RKO (cell line): ENCODE data around the gene NDST4.

Experiments
- DNase-seq: peaks from one replicate; pipeline ENCODE4 v3.0.0-alpha.2; 2016; ENCODE audit warnings: low spot score

Gene NDST4

GRCh38 chr4:115113506-115114106 lies at the start of gene NDST4:
Gene NDST4 (minus strand): TSS chr4:115113620. CDS start chr4:115077036, 36,584 bp downstream.
- DNase-seq = peak; percentile 16

GRCh38 chr4:115159141-115159540 lies 45.7 kb upstream of the NDST4 start:
- no peak for DNase-seq

GRCh38 chr4:115158296-115158695 lies 44.9 kb upstream of the NDST4 start:
- DNase-seq = no peak

DNA sequence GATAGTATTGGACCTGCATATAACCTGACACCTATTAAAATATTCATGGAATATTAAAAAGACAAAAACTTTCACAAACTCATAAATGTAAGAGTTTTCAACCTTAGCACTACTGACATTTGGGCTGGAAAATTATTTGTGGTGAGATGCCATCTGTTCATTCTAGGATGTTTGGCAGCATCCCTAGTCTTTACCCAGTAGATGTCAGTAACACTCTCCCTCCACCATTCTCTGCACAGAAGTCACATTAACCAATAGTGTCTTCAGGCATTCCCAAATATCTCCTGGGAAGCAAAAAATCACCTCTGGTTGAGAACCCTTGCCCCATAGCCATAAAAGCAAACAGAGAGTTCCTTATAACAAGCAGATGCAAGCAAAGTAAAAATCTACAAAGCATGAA lies 41.4 kb upstream of the NDST4 start:
- peak; percentile 48 for DNase-seq

GRCh38 chr4:115152965-115153364 lies 39.5 kb upstream of the NDST4 start:
- no peak for DNase-seq

DNA sequence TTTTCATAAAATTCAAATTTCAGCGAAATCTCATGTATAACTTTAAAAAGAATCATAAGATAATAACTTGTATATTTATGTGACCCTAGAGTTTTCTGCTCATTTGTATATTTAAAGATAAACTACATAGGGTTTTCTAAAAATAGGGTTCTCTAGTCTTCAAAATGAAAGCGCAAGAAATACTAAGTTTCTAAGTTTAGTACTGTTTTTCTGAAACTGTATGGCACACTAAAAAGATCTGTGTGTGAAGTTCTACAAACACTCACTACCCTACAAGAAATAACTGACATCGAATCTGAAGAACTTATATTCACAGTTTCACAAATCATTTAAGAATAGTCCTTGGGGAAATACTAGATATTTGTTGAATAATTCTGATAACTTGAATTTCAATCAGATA lies 38.7 kb upstream of the NDST4 start:
- no peak for DNase-seq

DNA sequence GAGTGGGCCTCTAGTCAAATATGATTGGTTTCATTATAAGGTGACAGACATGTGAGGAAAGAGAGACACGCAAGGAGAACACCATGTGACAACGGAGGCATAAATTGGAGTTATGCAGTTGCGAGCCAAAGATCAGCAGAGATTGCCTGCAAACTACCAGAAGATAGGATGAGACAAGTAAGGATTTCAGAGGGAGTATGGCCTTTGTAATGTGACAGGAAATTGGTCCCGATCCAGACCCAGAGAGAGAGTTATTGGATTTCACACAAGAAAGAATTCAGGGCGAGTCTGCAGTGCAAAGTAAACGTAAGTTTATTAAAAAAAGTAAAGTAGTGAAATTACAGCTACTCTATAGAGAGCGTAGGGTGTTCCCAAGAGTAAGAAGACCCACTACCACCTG lies 35.7 kb upstream of the NDST4 start:
- no peak for DNase-seq

DNA sequence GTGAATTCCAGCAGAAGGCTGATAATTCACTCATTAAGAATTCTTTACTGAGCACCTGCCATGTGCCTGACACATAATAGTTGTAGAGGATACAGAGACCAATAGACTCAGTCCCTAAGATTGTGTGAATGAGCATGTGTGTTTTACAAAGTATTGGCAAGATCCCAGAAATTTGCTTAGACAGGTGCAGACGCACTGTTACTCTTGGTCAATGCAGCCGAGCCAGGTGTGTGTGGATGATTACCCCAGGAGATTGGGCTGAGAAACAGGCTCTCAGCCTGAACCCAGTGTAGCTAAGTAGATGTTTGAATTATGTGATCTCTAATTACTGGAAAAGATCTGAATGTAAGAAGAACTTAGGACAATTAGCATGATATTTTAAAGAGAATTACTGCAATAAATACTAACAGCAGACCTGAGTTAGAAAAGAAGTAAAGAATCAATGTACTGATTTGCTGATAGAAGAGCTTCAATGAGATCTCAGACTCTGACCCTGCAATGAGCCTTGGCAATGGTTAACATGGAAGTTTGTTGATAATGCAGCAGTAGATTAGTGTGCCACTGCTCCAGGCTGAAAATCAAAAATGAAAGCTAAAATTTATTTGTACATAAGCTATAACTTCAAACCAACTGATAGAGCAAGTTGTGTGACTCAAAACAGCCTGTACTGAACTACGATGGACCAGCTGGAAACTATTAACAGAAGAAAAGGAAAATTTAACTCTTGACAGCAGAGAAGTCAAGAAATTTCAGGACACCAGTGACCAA lies 32.2 kb upstream of the NDST4 start:
- no peak for DNase-seq

DNA sequence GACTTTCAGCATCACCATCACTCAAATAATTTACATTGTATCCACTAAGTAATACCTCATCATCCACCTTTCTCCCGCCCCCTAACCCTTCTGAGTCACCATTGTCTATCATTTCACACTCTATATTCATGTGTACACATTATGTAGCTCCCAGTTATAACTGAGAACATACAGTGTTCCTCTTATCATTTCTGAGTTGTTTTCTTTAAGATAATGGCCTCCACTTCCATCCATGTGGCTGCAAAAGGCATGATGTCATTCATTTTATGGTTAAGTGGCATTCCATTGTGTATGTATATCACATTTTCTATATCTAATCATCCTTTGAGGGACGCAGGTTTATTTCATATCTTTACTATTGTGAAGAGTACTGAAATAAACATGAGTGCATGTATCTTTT lies 14.6 kb upstream of the NDST4 start:
- DNase-seq = no peak

DNA sequence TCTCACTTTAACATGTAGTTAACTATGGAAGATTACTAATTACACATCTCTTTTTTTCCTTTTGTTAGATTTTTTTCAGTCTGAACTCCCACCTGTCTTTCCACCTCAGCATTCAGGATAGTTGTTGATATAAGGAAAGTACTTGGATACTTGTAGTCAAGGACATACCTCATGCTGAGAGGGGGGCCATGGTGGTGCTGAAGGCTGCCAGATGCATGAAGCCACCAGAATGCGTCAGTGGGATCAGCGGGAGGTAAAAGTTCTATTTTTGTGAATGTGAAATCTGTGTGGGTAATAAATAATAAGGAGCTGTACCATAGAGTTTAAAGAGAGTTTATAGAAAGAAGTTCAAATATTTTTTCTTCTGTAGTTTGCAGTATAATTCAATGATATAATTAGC lies 13.1 kb upstream of the NDST4 start:
- no peak for DNase-seq

DNA sequence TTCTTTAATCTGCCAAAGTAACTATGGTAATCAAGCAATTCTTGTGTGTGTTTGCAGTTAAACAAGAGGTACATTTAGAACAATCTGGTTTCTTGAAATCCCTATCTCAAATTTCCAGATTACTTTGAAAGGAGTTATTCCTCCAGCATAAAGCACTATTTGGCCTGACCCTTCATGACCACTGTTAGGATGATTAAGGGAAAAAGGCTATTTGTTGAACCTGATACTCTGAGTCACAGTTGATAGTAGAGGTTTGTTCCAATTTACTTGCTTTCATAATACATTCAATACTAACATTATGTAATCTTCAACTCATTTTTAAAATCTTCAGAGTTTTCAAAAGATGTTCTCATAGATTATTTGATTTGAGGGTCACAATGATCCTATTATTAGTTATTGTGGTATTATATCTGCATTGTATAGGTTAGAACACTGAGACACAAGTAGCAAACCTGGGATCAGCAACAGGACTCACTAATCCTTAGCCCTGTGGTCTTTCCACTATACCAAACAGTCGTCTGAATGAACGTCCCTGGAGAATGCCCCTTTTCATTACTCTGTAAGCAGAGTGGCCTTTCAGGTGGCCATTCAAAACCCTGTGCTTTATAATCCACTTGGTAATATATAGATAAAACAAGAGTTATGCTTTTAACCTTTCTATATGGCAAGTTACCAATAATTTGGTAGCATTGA lies 8.1 kb upstream of the NDST4 start:
- DNase-seq = no peak

- DNase-seq = peak; percentile 32
These were observed 6.5 kb upstream of the NDST4 start for GRCh38 chr4:115119804-115120352.

DNA sequence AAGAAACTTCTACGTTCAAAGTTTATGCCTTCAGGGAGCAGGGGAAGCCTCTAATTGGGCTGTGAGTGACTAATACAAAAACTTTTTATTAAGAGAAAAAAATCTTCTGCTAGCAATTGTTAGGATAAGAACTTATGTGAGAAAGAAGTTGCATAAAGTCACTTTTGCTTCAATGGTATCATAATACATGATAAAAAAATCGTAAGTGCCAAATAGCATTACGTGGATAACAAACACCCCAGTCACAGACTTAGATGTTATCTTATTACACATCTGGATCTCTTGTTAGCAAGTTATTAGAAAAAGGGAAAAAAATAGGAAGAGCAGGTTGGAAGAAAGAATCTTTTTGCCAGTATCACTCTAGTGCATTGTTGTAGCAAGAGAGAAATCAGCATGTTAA lies 4.2 kb upstream of the NDST4 start:
- DNase-seq = no peak

DNA sequence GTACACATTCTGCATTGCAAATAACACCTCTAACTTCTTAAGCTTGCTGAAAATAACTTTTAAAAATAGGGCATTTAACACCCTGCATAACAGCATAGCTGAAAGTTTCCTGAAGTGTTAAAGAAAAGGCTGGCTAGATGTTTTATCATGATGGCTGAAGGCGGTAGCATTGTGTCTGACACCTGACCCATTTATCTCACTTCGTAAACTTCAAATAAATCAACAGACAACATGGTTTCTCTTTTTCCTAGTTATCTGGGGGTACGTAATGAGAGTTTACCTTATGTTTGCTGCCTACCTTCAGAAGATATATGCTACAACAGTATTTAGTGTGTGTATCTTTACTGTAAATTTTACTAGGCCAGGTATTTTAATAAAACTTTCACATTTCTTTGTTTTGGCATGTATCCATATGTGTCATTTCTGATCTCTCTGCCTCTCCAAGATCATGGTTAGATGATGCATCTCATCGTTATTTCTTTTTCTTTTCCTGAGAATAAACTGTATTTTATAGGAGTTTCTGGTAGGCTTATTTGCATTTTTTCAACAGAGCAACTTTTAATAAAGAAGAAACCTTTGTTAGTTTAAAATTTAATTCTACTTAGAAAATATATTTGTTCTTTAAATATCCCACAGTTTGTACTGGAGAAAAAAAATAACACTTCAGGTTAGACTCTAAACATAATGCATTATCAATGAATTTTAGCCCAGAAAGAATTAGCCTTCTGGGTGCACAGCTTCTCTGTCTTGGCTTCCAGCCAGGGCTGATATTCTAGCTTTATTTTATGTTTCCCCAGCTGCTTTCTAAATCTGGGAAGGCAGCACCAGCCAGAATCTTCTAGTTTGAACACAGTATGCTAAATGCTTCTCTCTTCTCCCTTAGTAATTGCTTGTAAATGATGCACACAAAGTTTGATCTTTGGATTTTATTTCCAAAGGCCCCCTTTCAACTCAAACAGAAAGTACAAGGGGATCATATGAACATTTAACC lies 2.9 kb downstream of the NDST4 start:
- no peak for DNase-seq

- no peak for DNase-seq
These were observed 4.6 kb downstream of the NDST4 start for GRCh38 chr4:115108850-115109249.

DNA sequence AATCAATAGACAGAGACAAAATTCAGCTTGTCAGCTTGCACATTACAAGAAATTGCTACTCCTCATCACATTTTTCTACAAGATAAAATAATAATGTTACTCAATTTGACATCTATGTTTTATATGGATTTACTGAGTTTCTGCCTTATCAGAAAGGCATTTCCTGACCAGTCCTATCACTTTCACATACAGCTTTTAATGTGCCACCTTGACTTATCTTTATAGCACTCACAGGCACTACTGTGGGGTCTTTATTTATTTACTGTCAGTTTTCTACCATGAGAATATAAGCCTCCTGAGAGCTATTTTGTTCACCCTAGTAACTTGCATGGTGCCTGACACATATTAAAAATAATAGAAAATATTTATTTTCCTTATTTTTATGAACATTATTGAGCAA lies 6.0 kb downstream of the NDST4 start:
- DNase-seq = no peak

DNA sequence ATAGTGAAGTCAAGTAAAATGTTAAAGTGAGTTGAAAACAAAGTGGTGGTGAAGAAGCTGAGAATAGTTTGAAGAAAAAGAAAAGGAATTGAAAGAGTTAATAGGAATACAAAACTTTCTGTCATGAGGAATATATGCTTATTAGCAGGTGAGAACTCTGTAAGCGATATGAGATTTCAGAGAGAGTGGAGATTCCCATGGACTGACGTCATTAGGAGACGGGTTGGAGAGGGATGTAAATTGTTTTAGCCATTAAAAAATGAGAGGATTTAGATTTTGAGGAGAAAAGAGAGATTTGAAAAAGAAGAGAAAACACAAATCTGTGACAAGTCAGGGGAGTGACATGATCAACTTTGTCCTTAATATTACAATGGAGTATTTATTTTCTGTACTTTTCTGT lies 11.7 kb downstream of the NDST4 start:
- DNase-seq = no peak

- peak; percentile 65 for DNase-seq
These were observed 22.8 kb downstream of the NDST4 start for GRCh38 chr4:115090483-115091075.

- DNase-seq = no peak
These were observed 30.8 kb downstream of the NDST4 start for GRCh38 chr4:115082633-115083032.

GRCh38 chr4:115076691-115077090 lies 36.7 kb downstream of the NDST4 start:
- DNase-seq = no peak

GRCh38 chr4:115058533-115058932 lies 54.9 kb downstream of the NDST4 start:
- no peak for DNase-seq
